Head of caudate nucleus (tissue), 42 donors: ENCODE measurements around the gene EPB41.
A peak's percentile ranks its signal among the peaks of the same experiment; 100 is the strongest.
"Not testable (repeated sequence)": the region's sequence is repeated elsewhere in the genome, so short reads cannot be mapped to it uniquely, and the experiment has no call there.

ENCODE experiments used
- DNase-seq, 42 donors: peaks; one replicate each; pipeline versions ENCODE4 v3.0.0 to v3.0.0-alpha.2; 2020 to 2021; ENCODE audit warnings: mixed read lengths in 7 of 42
- intact Hi-C: fragments of 100-400 bp; cut with DNase I; formaldehyde crosslinking; loops from one replicate; pipeline ENCODE4 v1.15.0; 2022

Gene EPB41

GRCh38 chr1:29134695-29135028 lies 220.3 kb downstream of the EPB41 start:
- intact Hi-C loops = no loop called here
- no peak for DNase-seq

GRCh38 chr1:29136391-29136915 lies 222.1 kb downstream of the EPB41 start:
- intact Hi-C loops = no loop called here
- DNase-seq = no peak

DNA sequence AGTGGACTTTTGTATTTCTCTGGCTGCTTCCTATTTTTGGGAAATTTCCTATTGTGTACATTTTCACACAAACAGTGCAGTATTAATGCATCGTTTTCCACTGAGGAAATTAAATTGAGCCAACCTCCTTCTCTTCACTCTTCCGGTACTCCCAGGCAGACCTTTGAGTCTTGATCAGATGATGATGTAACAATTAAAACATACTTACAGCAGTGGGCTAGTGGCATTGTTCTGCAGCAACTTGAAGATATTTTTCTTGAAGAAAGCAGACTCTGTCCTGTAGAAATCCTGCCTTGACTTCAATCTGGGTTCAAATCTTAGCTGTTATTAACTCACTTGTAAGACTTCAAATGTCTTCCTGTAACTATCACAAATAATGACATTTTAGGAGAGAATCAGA lies 228.3 kb downstream of the EPB41 start:
- intact Hi-C loops = no loop called here
- peak in 1 of 42 donors; percentile 2 for DNase-seq

DNA sequence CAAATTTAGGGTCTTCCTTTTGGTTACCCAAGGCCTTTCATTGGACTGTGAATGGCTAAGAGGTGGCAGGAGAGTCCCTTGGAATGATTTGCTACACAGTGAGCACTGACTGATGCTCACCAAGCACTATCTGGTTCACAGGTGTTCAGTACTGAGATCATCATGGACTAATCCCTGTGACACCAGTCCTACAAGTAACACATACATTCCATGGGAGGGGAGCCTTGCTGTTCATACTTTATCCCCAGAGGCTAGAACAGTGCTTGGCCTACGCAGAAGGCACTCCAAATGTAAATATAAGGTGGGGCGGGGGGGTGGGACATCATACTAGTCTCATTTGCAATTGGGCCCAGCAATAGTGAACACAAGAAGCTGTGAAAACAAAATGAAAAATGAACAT lies 229.8 kb downstream of the EPB41 start:
- intact Hi-C loops = no loop called here
- peak in 1 of 42 donors; percentile 9 for DNase-seq

DNA sequence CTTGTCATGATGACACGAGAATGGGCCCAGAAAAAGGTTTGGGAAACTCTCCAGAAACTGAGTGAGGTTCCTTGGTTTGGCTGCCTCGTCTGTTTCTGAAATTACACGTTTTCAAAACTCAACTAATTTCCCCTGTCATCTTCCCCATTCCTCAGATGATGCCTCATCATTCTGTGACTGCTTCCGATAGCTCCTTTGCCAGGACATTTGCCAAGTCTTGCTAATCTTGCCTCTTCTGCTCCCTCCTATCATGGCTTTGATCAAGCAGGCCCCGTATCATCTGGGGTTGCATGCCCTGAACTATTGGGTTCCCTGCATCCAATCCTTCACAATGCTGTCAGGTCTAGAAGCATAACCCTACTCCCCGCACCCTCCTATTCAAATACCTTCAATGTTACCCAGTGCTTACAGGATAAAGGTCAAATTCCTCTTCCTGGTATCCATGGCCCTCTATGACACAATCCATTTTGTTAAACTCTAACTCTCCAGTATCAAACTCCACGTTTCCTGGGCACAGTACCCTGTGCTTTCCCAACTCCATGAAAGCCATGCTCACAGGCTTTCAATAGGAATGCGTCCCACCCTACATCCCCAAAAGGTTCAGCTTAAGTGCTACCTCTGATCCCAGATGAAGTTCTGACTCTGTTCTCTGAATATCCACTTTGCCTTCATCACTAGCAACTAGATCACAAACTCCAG lies 231.5 kb downstream of the EPB41 start:
- intact Hi-C loops = no loop called here
- DNase-seq = peak in 4 of 42 donors; percentile 4 to 10 (median 8)

DNA sequence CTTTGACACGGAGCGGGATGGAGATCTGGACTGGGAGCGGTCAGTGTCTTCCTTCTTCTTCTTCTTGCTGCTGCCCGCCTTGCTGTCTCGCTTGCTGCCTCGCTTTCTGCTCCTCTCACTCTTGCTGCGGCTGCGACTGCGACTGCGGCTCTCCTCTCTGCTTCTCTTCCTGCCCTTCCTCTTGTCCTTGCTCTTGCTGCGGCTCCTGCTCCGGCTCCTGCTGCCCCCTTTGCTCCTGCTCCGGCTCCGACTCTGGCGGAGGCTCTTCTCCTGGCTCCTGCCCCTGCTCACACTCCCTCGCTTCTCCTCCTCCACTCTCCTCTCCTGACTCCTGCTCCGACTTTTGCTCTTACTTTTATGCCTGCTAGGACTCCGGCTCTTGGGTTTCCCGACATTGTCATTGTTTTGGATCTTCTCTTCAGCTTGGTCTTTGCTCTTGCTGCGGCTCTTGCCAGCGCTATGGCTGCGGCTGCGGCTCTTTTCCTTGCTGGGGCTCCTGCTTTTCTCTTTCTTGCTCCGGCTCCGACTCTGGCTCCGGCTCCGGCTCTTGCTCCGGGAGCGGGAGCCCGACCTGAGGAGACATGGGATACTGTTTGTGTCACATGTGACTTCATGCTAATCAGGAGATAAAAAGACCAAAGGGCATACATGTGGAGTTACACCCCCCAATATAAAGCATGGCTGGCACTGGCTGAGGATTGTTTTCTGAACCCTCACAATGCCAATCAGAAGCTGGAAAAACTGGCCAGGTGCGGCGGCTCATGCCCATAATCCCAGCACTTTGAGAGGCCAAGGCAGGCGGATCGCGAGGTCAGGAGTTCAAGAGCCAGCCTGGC lies 234.5 kb downstream of the EPB41 start:
- intact Hi-C loops = no loop called here
- DNase-seq = peak in 5 of 42 donors; percentile 10 to 59 (median 20)

- intact Hi-C loops = not testable (repeated sequence)
- peak in 1 of 42 donors; percentile 9 for DNase-seq
These were observed 236.0 kb downstream of the EPB41 start for GRCh38 chr1:29150346-29150745.

- intact Hi-C loops = no loop called here
- DNase-seq = no peak
These were observed 237.9 kb downstream of the EPB41 start for GRCh38 chr1:29152046-29152805.

DNA sequence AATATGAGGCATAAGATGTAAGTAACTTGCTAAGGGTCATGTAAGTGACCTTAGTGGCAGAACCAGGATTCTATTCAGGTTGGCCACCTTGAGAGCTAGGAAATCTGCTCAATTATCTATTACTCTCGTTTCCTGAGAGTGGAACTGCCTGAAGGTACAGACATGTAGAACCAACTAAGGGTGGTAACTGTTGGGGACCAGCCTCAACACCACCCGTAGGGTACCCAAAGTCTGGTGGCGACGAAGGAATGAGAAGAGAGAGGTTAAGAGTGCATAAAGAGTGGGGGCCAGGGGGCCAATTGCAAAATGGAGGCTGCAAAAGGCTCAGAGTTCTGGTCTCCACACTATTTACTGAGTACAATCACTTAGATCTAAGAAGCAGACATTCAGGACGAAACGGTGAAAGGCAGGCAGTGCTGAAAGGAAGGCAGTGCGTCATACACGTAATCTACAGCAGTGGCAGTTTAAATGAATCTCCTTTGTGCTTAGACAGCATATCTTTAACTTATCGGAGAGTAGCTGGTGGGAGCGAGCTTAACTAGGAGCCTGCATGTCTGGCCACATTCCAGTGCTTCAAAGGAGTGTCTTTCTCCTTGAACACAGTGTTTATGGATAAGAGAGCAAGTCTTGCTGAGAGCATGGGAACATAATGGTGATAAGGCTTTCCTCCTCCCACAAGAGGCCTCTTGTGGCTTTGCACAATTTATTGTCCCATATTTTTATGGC lies 242.3 kb downstream of the EPB41 start:
- DNase-seq = peak in 1 of 42 donors; percentile 31
- intact Hi-C loops = no loop called here

DNA sequence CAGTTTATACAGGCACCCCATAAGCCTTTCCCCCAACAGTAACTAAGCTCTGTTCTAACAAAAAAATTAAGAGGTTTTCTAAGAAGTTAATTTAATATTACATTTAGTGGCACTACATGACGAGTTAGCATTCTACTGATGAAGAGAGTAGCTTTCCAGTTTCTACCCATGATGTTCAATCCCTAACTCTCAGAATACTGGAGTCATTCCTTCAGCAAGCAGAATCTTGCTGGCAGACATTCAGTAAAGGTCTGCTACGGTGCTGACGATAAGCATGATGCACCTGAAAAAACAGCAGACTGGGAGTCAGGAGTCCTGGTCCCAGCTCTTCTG lies 242.9 kb downstream of the EPB41 start:
- intact Hi-C loops = no loop called here
- peak in 1 of 42 donors; percentile 3 for DNase-seq

DNA sequence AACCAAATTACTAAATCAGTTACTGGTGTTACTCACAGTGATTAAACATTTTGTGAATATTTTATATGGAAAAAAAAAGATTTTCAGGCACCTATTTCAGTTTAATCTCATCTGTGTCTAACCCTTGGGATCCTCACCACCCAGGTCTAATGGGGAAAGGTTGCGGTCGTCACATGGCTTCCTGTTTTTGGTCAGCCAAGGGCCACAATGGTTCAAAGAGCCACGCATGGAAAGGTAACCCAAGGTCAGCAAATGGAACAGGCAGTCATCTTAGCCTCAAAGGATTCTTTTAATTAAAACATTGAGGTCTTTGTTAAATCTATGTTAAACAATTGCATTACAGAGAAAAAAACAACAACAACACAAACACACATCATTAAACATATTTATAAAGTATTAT lies 245.4 kb downstream of the EPB41 start:
- DNase-seq = peak in 1 of 42 donors; percentile 36
- intact Hi-C loops = no loop called here

- DNase-seq = peak in 1 of 42 donors; percentile 5
- intact Hi-C loops = no loop called here
These were observed 247.7 kb downstream of the EPB41 start for GRCh38 chr1:29162025-29162424.

DNA sequence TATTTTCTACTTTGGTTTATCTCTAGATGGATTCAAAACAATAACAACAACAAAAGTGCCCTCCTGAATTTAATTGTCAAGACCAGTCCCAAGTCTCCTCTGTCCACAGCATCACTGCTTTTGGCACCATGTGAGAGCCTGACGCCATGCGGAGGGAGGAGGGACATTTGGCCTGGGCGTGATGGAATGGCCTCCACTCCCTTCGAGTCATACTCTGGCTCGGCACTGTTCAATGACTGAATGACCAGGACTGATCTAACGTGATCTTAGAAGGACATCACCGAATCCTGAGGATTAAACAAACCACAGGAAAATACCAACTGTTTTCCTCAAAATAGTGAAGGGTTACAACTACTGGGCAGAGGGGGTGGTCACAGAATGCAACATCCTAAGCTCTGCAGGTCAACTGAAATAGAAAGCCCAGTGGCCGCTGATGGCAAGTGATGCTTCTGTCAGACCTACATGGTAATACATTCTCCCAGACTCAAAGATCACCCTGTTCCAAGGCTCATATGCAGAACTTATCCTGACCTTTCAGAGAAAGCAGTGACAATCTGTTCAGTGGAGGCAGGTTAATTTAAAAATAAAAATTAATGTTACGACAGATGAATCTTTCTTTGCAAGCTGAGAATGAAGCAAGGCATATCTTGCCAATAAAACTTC lies 248.2 kb downstream of the EPB41 start:
- intact Hi-C loops = no loop called here
- peak in 13 of 42 donors; percentile 10 to 69 (median 25) for DNase-seq

DNA sequence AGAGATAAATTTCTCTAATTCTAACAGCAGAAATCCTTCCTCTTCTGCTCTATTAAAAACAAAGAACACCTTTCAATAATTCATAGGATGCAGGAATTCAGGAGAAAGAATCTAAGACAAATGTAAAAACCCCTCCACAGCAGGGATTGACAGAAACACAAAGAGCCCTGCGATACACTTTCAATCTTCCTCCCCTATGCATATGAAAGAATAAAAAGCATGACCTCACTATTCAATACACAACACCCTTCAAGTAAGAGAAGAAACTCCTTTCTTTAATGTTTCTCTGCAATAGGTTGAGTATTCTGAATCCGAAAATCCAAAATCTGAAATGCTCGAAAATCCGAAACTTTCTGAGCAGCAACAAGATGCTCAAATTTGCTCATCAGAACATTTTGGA lies 250.2 kb downstream of the EPB41 start:
- DNase-seq = peak in 1 of 42 donors; percentile 5
- intact Hi-C loops = no loop called here

GRCh38 chr1:29166291-29166878 lies 252.0 kb downstream of the EPB41 start:
- peak in 1 of 42 donors; percentile 10 for DNase-seq
- intact Hi-C loops = no loop called here

GRCh38 chr1:29167904-29168303 lies 253.5 kb downstream of the EPB41 start:
- peak in 2 of 42 donors; percentile 1 to 31 for DNase-seq
- intact Hi-C loops = no loop called here
